Stomach (tissue), 4 donors: ENCODE measurements around the gene KLHL36.

Experiments
- CTCF ChIP-seq, 7 experiments: fragments of 450-650 bp in 4 of 7; fragments of 200-600 bp in 3 of 7; sonication (generic) in 3 of 7; IDR thresholded peaks; one replicate each; pipeline ENCODE4 v1.5.1; 2016 to 2019; ENCODE audit warnings: antibody characterized with exemption in 7 of 7, control low read depth in 2 of 7, mild to moderate bottlenecking in 1 of 7
- EP300 ChIP-seq: sonication (generic); formaldehyde crosslinking; IDR thresholded peaks from one replicate; pipeline ENCODE4 v1.6.1; 2017; ENCODE audit warnings: antibody characterized with exemption

DNA sequence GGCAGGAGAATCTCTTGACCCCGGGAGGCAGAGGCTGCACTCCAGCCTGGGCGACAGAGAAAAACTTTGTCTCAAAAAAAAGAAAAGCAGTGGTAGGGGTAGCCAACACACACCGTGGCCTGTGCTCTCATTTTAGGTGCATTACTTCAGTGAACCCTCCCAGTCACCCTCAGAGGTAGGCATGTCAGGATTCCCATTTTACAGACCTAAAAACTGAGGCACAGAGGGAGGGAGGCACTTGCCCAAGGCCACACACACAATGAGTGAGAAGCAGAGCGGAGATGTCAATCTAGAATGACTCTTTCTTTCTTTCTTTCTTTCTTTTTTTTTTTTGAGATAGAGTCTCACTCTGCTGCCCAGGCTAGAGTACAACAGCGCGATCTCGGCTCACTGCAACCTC lies 35.6 kb upstream of the KLHL36 start:
- TF ChIP-seq CTCF (IDR thresholded peaks at IDR 0.05) (no peak), EP300 (no peak)
